CD4-positive, alpha-beta memory T cell (primary cell): ENCODE results near the gene CTNNB1. TPM values are rescaled to one million over a fixed set of nuclear protein-coding genes. Genes with fewer than 3 reads are reported as not detected.

Experiments
- CTCF ChIA-PET: fragments of 350-600 bp; sonication (Branson Sonifier 250); formaldehyde crosslinking; loops from one replicate; lab custom pipeline; 2021; ENCODE audit warnings: inconsistent platforms; ENCODE audit not compliant: partially characterized antibody; lab: Charles Lee
- POLR2A ChIA-PET: fragments of 350-600 bp; sonication (Branson Sonifier 250); formaldehyde crosslinking; loops from one replicate; lab custom pipeline; 2021; ENCODE audit not compliant: partially characterized antibody; lab: Charles Lee
- DNase-seq, 5 donors: peaks; one replicate each; pipeline versions ENCODE4 v3.0.0 to v3.0.0-alpha.2; 2020 to 2022; ENCODE audit warnings: mixed read lengths in 1 of 5
- H3K27ac ChIP-seq: one replicate; pipeline ENCODE4 v1.7.0; 2013; ENCODE audit warnings: low read depth, low read length
- H3K27me3 ChIP-seq: 2 replicates; pipeline ENCODE4 v1.7.0; 2013; ENCODE audit warnings: mild to moderate bottlenecking, low read length, moderate library complexity; ENCODE audit not compliant: insufficient read depth
- H3K36me3 ChIP-seq: 2 replicates; pipeline ENCODE4 v1.7.0; 2013; ENCODE audit warnings: mild to moderate bottlenecking, low read length, moderate library complexity; ENCODE audit not compliant: insufficient read depth
- H3K4me1 ChIP-seq: 2 replicates; pipeline ENCODE4 v1.7.0; 2013; ENCODE audit warnings: mild to moderate bottlenecking, low read length, moderate library complexity; ENCODE audit not compliant: insufficient read depth
- H3K4me3 ChIP-seq, 2 donors: one replicate each; pipeline ENCODE4 v1.7.0; 2013; ENCODE audit warnings: low read length in 2 of 2, mild to moderate bottlenecking in 1 of 2
- H3K9me3 ChIP-seq, 2 donors: one replicate each; pipeline ENCODE4 v1.7.0; 2013; ENCODE audit warnings: low read length in 2 of 2, control low read depth in 1 of 2; ENCODE audit not compliant: control insufficient read depth in 1 of 2
- H3K27ac Mint-ChIP-seq, 7 donors: one replicate each; pipeline ENCODE4 v1.8.0; 2020 to 2021; ENCODE audit warnings: mixed read lengths in 7 of 7, mild to moderate bottlenecking in 6 of 7, inconsistent platforms in 3 of 7, moderate library complexity in 3 of 7
- H3K27me3 Mint-ChIP-seq, 2 donors: one replicate each; pipeline ENCODE4 v1.8.0; 2020 to 2021; ENCODE audit warnings: mixed read lengths in 2 of 2
- H3K36me3 Mint-ChIP-seq, 2 donors: one replicate each; pipeline ENCODE4 v1.8.0; 2020 to 2021; ENCODE audit warnings: mixed read lengths in 2 of 2, inconsistent platforms in 1 of 2, mild to moderate bottlenecking in 1 of 2
- H3K4me1 Mint-ChIP-seq, 4 donors: one replicate each; pipeline ENCODE4 v1.8.0; 2020 to 2021; ENCODE audit warnings: mixed read lengths in 4 of 4, mild to moderate bottlenecking in 1 of 4
- H3K4me3 Mint-ChIP-seq, 8 donors: one replicate each; pipeline ENCODE4 v1.8.0; 2020 to 2021; ENCODE audit warnings: mixed read lengths in 8 of 8, mild to moderate bottlenecking in 7 of 8, moderate library complexity in 6 of 8, inconsistent platforms in 3 of 8
- H3K9me3 Mint-ChIP-seq, 8 donors: one replicate each; pipeline ENCODE4 v1.8.0; 2020 to 2021; ENCODE audit warnings: mixed read lengths in 8 of 8, mild to moderate bottlenecking in 5 of 8, inconsistent platforms in 3 of 8, moderate library complexity in 1 of 8
- intact Hi-C: fragments of 100-400 bp; cut with micrococcal nuclease; formaldehyde crosslinking; loops from one replicate; pipeline ENCODE4 v1.15.1; 2023
- polyA plus RNA-seq, 2 donors: library from polyadenylated mRNA; unstranded; fragments of 300-500 nt; fragmentation: Illumina TruSeq; gene quantifications; one replicate each; pipeline ENCODE4 v1.2.3, GENCODE V29; 2021
- total RNA-seq, 2 experiments: library from RNA; stranded (reverse); gene quantifications; one replicate each; pipeline ENCODE4 v1.2.3, GENCODE V29; 2021

The CTNNB1 gene
- total and polyA plus RNA-seq, 4 experiments from 2014 or later = 65.8 to 176 (median 121) TPM

- H3K27me3 ChIP-seq = no peaks in the 10 kb centered on the region
- no peaks in the 10 kb centered on the region for H3K36me3 Mint-ChIP-seq
- H3K9me3 Mint-ChIP-seq = no peaks in the 10 kb centered on the region
- ChIA-PET CTCF (no interaction called here), POLR2A (no interaction called here)
- peaks cover 0 to 8% (median 2%) of the 10 kb centered on the region in 4 donors for H3K4me1 Mint-ChIP-seq
- H3K4me3 ChIP-seq = no peak overlapping the region
- H3K27me3 Mint-ChIP-seq = peaks cover 0 to 2% of the 10 kb centered on the region in 2 donors
- H3K4me1 ChIP-seq = no peaks in the 10 kb centered on the region
- H3K27ac Mint-ChIP-seq = no peak overlapping the region
- no peak overlapping the region for H3K27ac ChIP-seq
- no peaks in the 10 kb centered on the region for H3K36me3 ChIP-seq
- H3K9me3 ChIP-seq = no peaks in the 10 kb centered on the region
- DNase-seq = no peak
- no peak overlapping the region for H3K4me3 Mint-ChIP-seq
- intact Hi-C loops = no loop called here
Measured at GRCh38 chr3:41192885-41193284, 6.4 kb upstream of the CTNNB1 start.

GRCh38 chr3:41193794-41194539 lies 5.3 kb upstream of the CTNNB1 start:
- ChIA-PET CTCF (no interaction called here), POLR2A (no interaction called here)
- H3K36me3 ChIP-seq = no peaks in the 10 kb centered on the region
- Mint-ChIP-seq H3K27ac (no peak overlapping the region), H3K36me3 (peaks cover 0 to 4% of the 10 kb centered on the region in 2 donors), H3K4me3 (no peak overlapping the region), H3K9me3 (no peaks in the 10 kb centered on the region), H3K4me1 (peaks cover 0 to 7% (median 3%) of the 10 kb centered on the region in 4 donors), H3K27me3 (peaks cover 1 to 2% of the 10 kb centered on the region in 2 donors)
- no peak for DNase-seq
- peaks cover 6% of the 10 kb centered on the region for H3K4me1 ChIP-seq
- H3K27ac ChIP-seq = no peak overlapping the region
- intact Hi-C loops = no loop called here
- H3K27me3 ChIP-seq = no peaks in the 10 kb centered on the region
- H3K4me3 ChIP-seq = no peak overlapping the region
- H3K9me3 ChIP-seq = no peaks in the 10 kb centered on the region

- Mint-ChIP-seq H3K4me1 (peaks cover 0 to 5% (median 2%) of the 10 kb centered on the region in 4 donors), H3K4me3 (peak overlapping the region in 1 of 8 donors; percentile 7), H3K36me3 (peaks cover 0 to 6% of the 10 kb centered on the region in 2 donors), H3K27me3 (peaks cover 1 to 2% of the 10 kb centered on the region in 2 donors), H3K27ac (no peak overlapping the region), H3K9me3 (no peaks in the 10 kb centered on the region)
- intact Hi-C loops = no loop called here
- Histone ChIP-seq H3K36me3 (no peaks in the 10 kb centered on the region), H3K4me1 (peaks cover 6% of the 10 kb centered on the region), H3K4me3 (no peak overlapping the region), H3K9me3 (no peaks in the 10 kb centered on the region), H3K27ac (no peak overlapping the region), H3K27me3 (no peaks in the 10 kb centered on the region)
- ChIA-PET POLR2A (no interaction called here), CTCF (no interaction called here)
- DNase-seq = no peak
Measured at GRCh38 chr3:41194701-41195100, 4.6 kb upstream of the CTNNB1 start.

GRCh38 chr3:41195946-41196345 lies 3.4 kb upstream of the CTNNB1 start:
- peaks cover 0 to 12% of the 10 kb centered on the region in 2 donors for H3K36me3 Mint-ChIP-seq
- POLR2A ChIA-PET = no interaction called here
- H3K27me3 ChIP-seq = no peaks in the 10 kb centered on the region
- peaks cover 1 to 2% of the 10 kb centered on the region in 2 donors for H3K27me3 Mint-ChIP-seq
- no peak for DNase-seq
- intact Hi-C loops = no loop called here
- no peaks in the 10 kb centered on the region for H3K9me3 Mint-ChIP-seq
- peak overlapping the region in 1 of 7 donors; percentile 72 for H3K27ac Mint-ChIP-seq
- no peak overlapping the region for H3K4me3 ChIP-seq
- peaks cover 8% of the 10 kb centered on the region for H3K4me1 ChIP-seq
- H3K9me3 ChIP-seq = no peaks in the 10 kb centered on the region
- CTCF ChIA-PET = no interaction called here
- H3K4me3 Mint-ChIP-seq = no peak overlapping the region
- H3K27ac ChIP-seq = no peak overlapping the region
- peaks cover 5 to 10% (median 7%) of the 10 kb centered on the region in 4 donors for H3K4me1 Mint-ChIP-seq
- H3K36me3 ChIP-seq = no peaks in the 10 kb centered on the region

- CTCF ChIA-PET = no interaction called here
Measured at GRCh38 chr3:41196499-41197410, 2.5 kb upstream of the CTNNB1 start.

GRCh38 chr3:41198046-41198445 lies 1.3 kb upstream of the CTNNB1 start:
- no peak for DNase-seq
- POLR2A ChIA-PET = interaction anchor here (1.0 to 4.3 kb wide), 9 partner anchors 9 to 741 kb away, joined by 3 to 77 read pairs (median 8); partner anchors contain the start of genes RPL14 and ZNF621
- peaks cover 1 to 2% of the 10 kb centered on the region in 2 donors for H3K27me3 Mint-ChIP-seq
- Histone ChIP-seq H3K27ac (no peak overlapping the region), H3K4me1 (peaks cover 29% of the 10 kb centered on the region), H3K27me3 (no peaks in the 10 kb centered on the region), H3K9me3 (no peaks in the 10 kb centered on the region), H3K36me3 (no peaks in the 10 kb centered on the region), H3K4me3 (no peak overlapping the region)
- intact Hi-C loops = loop anchor here (2.0 kb wide), 1 partner anchor 745 kb away; no protein-coding TSS in a partner anchor
- H3K36me3 Mint-ChIP-seq = peaks cover 0 to 12% of the 10 kb centered on the region in 2 donors
- peaks cover 23 to 31% (median 26%) of the 10 kb centered on the region in 4 donors for H3K4me1 Mint-ChIP-seq
- CTCF ChIA-PET = interaction anchor here (2.0 kb wide), 1 partner anchor 59 kb away, joined by 4 read pairs; no protein-coding TSS in a partner anchor
- H3K9me3 Mint-ChIP-seq = no peaks in the 10 kb centered on the region
- H3K4me3 Mint-ChIP-seq = peak overlapping the region; percentile 35 to 92 (median 90)
- H3K27ac Mint-ChIP-seq = peak overlapping the region in 2 of 7 donors; percentile 80 to 95

More at GRCh38 chr3:41196499-41197410, 2.5 kb upstream of the CTNNB1 start:
- Mint-ChIP-seq H3K4me3 (no peak overlapping the region), H3K27me3 (peaks cover 1 to 2% of the 10 kb centered on the region in 2 donors), H3K27ac (peak overlapping the region in 1 of 7 donors; percentile 9), H3K36me3 (peaks cover 0 to 12% of the 10 kb centered on the region in 2 donors), H3K9me3 (no peaks in the 10 kb centered on the region), H3K4me1 (peaks cover 11 to 19% (median 14%) of the 10 kb centered on the region in 4 donors)
- no peak overlapping the region for H3K27ac ChIP-seq
- intact Hi-C loops = no loop called here
- H3K9me3 ChIP-seq = no peaks in the 10 kb centered on the region
- no peak overlapping the region for H3K4me3 ChIP-seq
- H3K27me3 ChIP-seq = no peaks in the 10 kb centered on the region
- H3K36me3 ChIP-seq = no peaks in the 10 kb centered on the region
- POLR2A ChIA-PET = interaction anchor here (0.6 kb wide), 1 partner anchor 1393 kb away, joined by 3 read pairs; no protein-coding TSS in a partner anchor
- DNase-seq = no peak
- H3K4me1 ChIP-seq = peaks cover 16% of the 10 kb centered on the region
